ENCODE data around the gene GRIK4.

Gene GRIK4

DNA sequence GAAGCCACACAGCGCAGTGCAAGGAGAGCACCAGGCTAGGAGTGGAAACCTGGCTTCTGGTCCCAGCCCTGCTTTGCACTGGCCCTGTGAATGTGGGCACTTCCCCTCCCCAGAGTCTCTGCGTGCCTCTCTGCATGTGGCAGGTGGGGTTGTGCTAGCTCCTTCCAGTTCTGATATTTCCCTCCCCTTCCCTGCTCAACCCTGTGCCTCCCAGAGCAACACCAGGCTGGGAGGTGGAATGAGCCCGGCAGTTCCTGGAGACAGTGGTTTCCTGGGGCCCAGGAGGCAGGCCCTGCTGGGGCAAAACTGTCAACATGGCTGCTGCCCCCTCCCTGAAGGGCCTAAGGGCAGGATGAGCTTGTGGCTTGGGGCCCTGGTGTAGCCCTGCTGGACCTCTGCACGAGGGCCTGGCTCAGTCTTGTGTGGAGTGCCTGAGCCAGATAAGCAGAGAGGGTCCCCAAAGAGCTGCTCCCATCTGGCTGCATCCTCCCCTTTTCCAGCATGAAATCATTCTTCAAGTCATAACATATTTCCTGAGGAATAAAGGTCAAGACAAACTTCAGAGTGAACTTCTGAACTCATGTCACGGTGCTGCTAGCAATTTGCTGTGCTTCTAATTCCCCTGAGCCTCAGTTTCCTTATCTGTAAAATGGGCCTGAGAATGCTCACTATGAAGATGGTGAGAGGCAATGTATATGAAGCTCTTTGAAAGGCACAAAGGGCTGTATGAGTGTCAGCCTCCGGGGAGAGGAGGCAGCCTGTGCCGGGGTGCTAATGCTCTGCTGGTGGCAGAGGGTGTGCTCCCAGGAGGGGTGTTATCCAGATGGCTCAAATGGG is 116.0 kb downstream of the GRIK4 start:
- no peak for DNase-seq (ENCODE audit: low spot score)
- TF ChIP-seq, protein P1, sequence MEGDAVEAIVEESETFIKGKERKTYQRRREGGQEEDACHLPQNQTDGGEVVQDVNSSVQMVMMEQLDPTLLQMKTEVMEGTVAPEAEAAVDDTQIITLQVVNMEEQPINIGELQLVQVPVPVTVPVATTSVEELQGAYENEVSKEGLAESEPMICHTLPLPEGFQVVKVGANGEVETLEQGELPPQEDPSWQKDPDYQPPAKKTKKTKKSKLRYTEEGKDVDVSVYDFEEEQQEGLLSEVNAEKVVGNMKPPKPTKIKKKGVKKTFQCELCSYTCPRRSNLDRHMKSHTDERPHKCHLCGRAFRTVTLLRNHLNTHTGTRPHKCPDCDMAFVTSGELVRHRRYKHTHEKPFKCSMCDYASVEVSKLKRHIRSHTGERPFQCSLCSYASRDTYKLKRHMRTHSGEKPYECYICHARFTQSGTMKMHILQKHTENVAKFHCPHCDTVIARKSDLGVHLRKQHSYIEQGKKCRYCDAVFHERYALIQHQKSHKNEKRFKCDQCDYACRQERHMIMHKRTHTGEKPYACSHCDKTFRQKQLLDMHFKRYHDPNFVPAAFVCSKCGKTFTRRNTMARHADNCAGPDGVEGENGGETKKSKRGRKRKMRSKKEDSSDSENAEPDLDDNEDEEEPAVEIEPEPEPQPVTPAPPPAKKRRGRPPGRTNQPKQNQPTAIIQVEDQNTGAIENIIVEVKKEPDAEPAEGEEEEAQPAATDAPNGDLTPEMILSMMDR (IDR thresholded peaks at IDR 0.05; ENCODE audit: borderline replicate concordance, control extremely low read depth, extremely low read depth, insufficient read depth, missing control alignments) = no peak
- in situ Hi-C loops (cut with MboI; ENCODE audit: low sequenced_read_pairs, unreplicated experiment) = no loop called here

DNA sequence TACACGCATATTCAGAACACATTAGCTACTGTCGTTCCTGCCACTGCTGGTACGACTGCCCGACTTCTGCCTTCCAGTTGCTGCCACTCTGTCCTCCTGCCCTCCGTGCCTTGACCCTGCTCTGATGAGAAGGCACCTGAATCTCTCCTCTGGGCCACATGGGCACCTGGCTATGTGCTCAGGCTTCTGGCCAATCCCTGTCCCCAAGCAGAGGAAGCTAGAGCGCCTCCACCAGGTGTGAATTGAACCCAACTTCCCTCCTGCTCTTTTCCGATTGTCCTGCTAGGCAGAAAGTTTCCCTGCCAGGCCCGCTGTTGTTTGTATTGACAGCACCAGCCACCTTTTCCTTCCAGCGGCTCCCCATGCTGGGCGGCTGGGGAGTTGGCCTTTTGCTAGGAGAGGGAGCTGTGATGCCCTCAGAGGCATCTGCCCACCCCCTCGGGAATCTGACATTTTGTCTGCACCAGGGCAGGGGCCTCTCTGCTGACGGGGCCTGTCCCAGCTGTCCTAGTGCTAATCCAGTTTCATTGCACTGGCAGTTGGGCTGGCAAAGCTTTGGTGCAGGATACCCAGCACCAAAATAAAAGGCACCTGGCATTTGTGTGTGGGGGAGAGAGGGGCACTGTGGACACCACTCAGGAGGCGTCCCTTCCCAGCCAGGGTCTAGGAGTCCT is 118.0 kb downstream of the GRIK4 start:
- in situ Hi-C loops (cut with MboI; ENCODE audit: low sequenced_read_pairs, unreplicated experiment) = no loop called here
- DNase-seq (ENCODE audit: low spot score) = no peak
- TF ChIP-seq, protein P1 (IDR thresholded peaks at IDR 0.05; ENCODE audit: borderline replicate concordance, control extremely low read depth, extremely low read depth, insufficient read depth, missing control alignments) = no peak

DNA sequence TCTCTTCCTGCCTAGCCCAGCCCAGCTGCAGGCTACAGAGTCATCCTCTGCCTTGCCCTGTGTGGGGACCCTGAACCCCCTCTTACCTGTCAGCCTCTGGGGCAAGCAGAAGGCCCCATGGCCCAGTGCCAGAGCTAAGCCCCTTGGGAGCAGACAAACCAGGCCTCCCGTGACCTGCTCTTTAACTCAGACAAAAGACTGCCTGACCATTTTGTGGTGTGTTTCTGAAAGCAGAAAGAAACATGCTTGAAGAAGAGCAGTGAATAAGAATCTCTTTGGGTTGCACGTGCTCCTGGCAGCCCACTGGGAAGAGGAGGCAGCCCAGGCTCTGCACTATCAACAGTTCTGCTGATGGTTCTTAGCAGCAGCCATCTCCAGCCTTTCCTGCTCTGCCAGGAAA is 118.6 kb downstream of the GRIK4 start:
- TF ChIP-seq, protein P1 (IDR thresholded peaks at IDR 0.05; ENCODE audit: borderline replicate concordance, control extremely low read depth, extremely low read depth, insufficient read depth, missing control alignments) = no peak
- in situ Hi-C loops (cut with MboI; ENCODE audit: low sequenced_read_pairs, unreplicated experiment) = no loop called here
- DNase-seq (ENCODE audit: low spot score) = no peak

DNA sequence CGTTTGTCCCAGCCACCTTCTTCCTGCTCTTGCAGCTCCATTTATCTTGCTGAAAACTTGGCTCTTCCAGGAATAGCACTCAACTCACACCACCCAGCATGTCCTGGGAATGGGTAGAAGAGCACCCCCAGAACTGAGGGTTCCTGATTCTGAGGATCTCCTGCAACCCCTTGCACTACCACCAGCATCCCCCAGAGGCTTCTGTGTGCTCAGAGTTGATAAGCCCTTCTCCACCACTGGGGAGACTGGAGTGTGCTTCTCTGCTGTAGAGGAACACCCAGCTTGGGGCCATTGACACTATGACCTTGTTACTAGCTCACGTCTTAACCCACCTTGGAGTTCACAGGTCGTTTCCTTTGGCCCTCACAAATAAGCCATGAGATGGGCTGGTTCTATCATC is 121.0 kb downstream of the GRIK4 start:
- in situ Hi-C loops (cut with MboI; ENCODE audit: low sequenced_read_pairs, unreplicated experiment) = no loop called here
- TF ChIP-seq, protein P1 (IDR thresholded peaks at IDR 0.05; ENCODE audit: borderline replicate concordance, control extremely low read depth, extremely low read depth, insufficient read depth, missing control alignments) = no peak
- peak; percentile 67 for DNase-seq (ENCODE audit: low spot score)

DNA sequence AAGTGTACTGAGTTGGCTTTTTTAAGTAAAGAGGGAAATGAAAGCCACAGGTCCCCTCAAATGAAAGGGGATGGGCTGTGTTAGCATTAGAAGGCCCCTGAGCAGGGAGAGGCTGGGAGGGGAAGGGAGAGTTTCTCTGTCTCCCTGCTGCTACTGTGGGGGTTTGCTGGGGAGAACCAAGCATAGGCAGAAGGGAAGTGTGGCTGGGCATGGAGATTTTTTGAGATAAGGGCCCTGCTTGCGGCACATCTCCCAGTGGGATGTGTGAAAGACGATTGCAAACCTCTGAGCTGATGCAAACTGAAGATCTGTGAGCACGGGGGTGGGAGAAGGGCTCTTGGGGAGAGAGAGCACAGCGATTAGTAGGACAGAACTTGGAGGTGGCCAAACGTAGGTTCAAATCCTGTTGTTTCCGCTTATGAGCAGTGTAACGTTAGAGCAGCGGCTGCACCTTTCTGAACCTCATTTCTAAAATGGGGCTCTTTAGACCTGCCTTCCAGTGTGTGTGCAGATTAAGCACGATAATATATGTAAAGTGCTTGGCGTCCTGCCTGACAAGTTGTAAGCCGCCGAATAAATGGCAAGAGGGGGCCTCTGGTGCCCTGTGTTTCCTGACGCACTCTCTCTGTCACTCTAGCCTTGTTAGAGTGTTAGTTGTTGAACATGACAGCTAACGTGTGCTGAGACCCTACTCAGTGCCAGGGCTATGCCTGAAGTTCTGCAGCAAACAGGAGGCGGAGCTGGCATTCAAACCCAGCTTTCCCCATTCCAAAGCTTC is 122.3 kb downstream of the GRIK4 start:
- in situ Hi-C loops (cut with MboI; ENCODE audit: low sequenced_read_pairs, unreplicated experiment) = no loop called here

DNA sequence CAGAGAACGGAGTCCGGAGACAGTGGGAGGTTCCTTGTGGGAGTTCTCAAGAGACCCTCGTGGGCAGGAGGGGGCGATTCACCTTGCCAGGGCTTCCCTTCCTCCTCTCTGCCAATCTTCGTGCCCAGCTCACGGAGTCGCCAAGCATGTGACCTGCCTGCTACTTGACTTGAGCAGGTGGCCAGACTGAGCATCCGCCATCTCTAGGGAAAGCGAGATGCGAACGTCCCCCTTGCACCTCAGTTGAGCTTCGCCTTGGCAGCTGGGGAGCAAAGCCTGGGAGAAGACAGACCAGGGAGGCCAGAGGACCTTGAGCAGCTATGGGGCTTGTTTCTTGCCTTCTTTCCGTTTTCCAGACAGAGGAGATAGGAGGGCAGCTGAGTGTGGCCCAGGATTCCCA is 123.2 kb downstream of the GRIK4 start:
- TF ChIP-seq, protein P1 (IDR thresholded peaks at IDR 0.05; ENCODE audit: borderline replicate concordance, control extremely low read depth, extremely low read depth, insufficient read depth, missing control alignments) = no peak
- DNase-seq (ENCODE audit: low spot score) = no peak
- in situ Hi-C loops (cut with MboI; ENCODE audit: low sequenced_read_pairs, unreplicated experiment) = no loop called here

More for the DNA sequence above, 122.3 kb downstream of the GRIK4 start:
- TF ChIP-seq, protein P1 (IDR thresholded peaks at IDR 0.05; ENCODE audit: borderline replicate concordance, control extremely low read depth, extremely low read depth, insufficient read depth, missing control alignments) = no peak
- DNase-seq (ENCODE audit: low spot score) = no peak

Data from GM13976 (cell line).